Neuronal stem cell (in vitro differentiated cells): ENCODE measurements around the gene RGS5.

Experiments
- DNase-seq: peaks from one replicate; pipeline ENCODE4 v3.0.0-alpha.2; 2013; ENCODE audit warnings: low spot score
- H2AFZ ChIP-seq: one replicate; pipeline ENCODE4 v1.6.1; 2013; ENCODE audit warnings: mild to moderate bottlenecking, low read length, inconsistent platforms
- H2AK5ac ChIP-seq: 2 replicates; pipeline ENCODE4 v1.6.1; 2013; ENCODE audit warnings: low read depth, mild to moderate bottlenecking, inconsistent platforms, low read length, moderate library complexity, mixed read lengths
- H2BK120ac ChIP-seq: 2 replicates; pipeline ENCODE4 v1.6.1; 2013; ENCODE audit warnings: low read depth, mild to moderate bottlenecking, inconsistent platforms, low read length, moderate library complexity, mixed read lengths
- H2BK12ac ChIP-seq: one replicate; pipeline ENCODE4 v1.6.1; 2013; ENCODE audit warnings: low read length, inconsistent platforms
- H2BK15ac ChIP-seq: 2 replicates; pipeline ENCODE4 v1.6.1; 2013; ENCODE audit warnings: mild to moderate bottlenecking, low read length, inconsistent platforms, mixed read lengths
- H2BK5ac ChIP-seq: one replicate; pipeline ENCODE4 v1.6.1; 2013; ENCODE audit warnings: inconsistent platforms, mild to moderate bottlenecking, low read length, moderate library complexity
- H3K14ac ChIP-seq: one replicate; pipeline ENCODE4 v1.6.1; 2013; ENCODE audit warnings: low read length, inconsistent platforms
- H3K18ac ChIP-seq: 2 replicates; pipeline ENCODE4 v1.6.1; 2013; ENCODE audit warnings: low read length, inconsistent platforms
- H3K23ac ChIP-seq: 2 replicates; pipeline ENCODE4 v1.6.1; 2013; ENCODE audit warnings: low read depth, mild to moderate bottlenecking, mixed read lengths, low read length, inconsistent platforms; ENCODE audit not compliant: poor library complexity
- H3K27ac ChIP-seq: replicated peaks from 3 replicates; pipeline ENCODE4 v1.5.1; 2013; ENCODE audit warnings: low read length, inconsistent platforms
- H3K27me3 ChIP-seq, 3 experiments: 2 replicates each; pipeline ENCODE4 v1.6.1; 2013; ENCODE audit warnings: low read length in 3 of 3, mild to moderate bottlenecking in 2 of 3, inconsistent platforms in 1 of 3, low read depth in 1 of 3, mixed read lengths in 1 of 3, moderate library complexity in 1 of 3; ENCODE audit not compliant: control insufficient read depth in 3 of 3, insufficient read depth in 3 of 3
- H3K36me3 ChIP-seq, 2 donors: replicated peaks in 1 of 2; 2 replicates each; pipeline ENCODE4 v1.6.1; 2013; ENCODE audit warnings: low read length in 2 of 2; ENCODE audit not compliant: control insufficient read depth in 2 of 2, insufficient read depth in 2 of 2
- H3K4ac ChIP-seq: 2 replicates; pipeline ENCODE4 v1.6.1; 2013; ENCODE audit warnings: inconsistent platforms, mild to moderate bottlenecking, low read length, moderate library complexity
- H3K4me1 ChIP-seq, 2 donors: 1 replicate in 1 of 2; 2 replicates in 1 of 2; pipeline ENCODE4 v1.6.1; 2013; ENCODE audit warnings: low read length in 2 of 2, low read depth in 1 of 2; ENCODE audit not compliant: control insufficient read depth in 2 of 2, insufficient read depth in 1 of 2
- H3K4me2 ChIP-seq: one replicate; pipeline ENCODE4 v1.6.1; 2013; ENCODE audit warnings: mild to moderate bottlenecking, low read length, inconsistent platforms; ENCODE audit not compliant: insufficient read depth, poor library complexity, severe bottlenecking
- H3K4me3 ChIP-seq, 2 donors: 2 replicates each; pipeline ENCODE4 v1.5.1; 2013; ENCODE audit warnings: low read length in 2 of 2, mild to moderate bottlenecking in 2 of 2, inconsistent platforms in 1 of 2, moderate library complexity in 1 of 2
- H3K79me1 ChIP-seq: one replicate; pipeline ENCODE4 v1.6.1; 2013; ENCODE audit warnings: low read depth, mild to moderate bottlenecking, inconsistent platforms, low read length, moderate library complexity
- H3K9ac ChIP-seq: one replicate; pipeline ENCODE4 v1.6.1; 2013; ENCODE audit warnings: mild to moderate bottlenecking, low read depth, low read length, inconsistent platforms; ENCODE audit not compliant: poor library complexity
- H3K9me3 ChIP-seq, 2 donors: replicated peaks in 1 of 2; 2 replicates each; pipeline versions ENCODE3 to v1.6.1; 2013; ENCODE audit warnings: low read length in 2 of 2, mild to moderate bottlenecking in 2 of 2, inconsistent platforms in 1 of 2, low read depth in 1 of 2, mixed read lengths in 1 of 2, moderate library complexity in 1 of 2; ENCODE audit not compliant: control insufficient read depth in 2 of 2, insufficient read depth in 1 of 2
- H4K8ac ChIP-seq: one replicate; pipeline ENCODE4 v1.6.1; 2013; ENCODE audit warnings: low read depth, mild to moderate bottlenecking, inconsistent platforms, low read length, moderate library complexity
- H4K91ac ChIP-seq: one replicate; pipeline ENCODE4 v1.6.1; 2013; ENCODE audit warnings: low read length, low read depth, mild to moderate bottlenecking, inconsistent platforms; ENCODE audit not compliant: poor library complexity
- WGBS, 2 donors: extraction: QIAGEN DNeasy Blood & Tissue Kit; methylation state at CpG; one replicate each; pipeline ENCODE4 v1.1.7; 2013; ENCODE audit warnings: missing lambda C conversion rate in 2 of 2, mixed read lengths in 1 of 2; ENCODE audit not compliant: insufficient read length in 2 of 2, insufficient replicate concordance in 1 of 2; ENCODE audit errors: extremely low coverage in 2 of 2; 5-methylcytosine and 5-hydroxymethylcytosine counted together

RGS5 gene

DNA sequence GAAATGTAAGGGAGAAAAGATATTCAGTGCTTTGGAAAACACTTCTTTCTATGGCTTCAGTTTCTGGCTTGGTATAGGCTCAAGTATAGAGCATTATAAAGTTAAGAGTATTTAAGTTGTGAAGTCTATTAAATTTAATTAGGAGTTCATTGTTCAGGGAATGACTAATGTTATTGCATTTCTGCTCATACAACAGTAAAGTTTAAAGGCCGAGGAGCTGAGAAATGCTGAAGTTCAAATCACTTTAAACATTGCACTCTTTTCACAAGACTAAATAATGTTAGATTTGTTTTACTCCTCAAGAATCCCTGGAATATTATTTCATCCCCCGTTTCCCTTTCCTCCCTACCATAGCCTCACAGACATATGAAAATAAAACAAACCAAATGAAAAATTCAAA is 30.1 kb downstream of the RGS5 start:
- no peak overlapping the region for H4K8ac ChIP-seq
- H3K4me2 ChIP-seq, result no peak overlapping the region
- no peak overlapping the region for H2BK15ac ChIP-seq
- H3K23ac ChIP-seq, result no peak overlapping the region
- H3K9ac ChIP-seq, result no peak overlapping the region
- H3K79me1 ChIP-seq, result peaks cover 2% of the 10 kb centered on the region
- no peak overlapping the region for H3K27ac ChIP-seq
- peaks cover 0 to 2% of the 10 kb centered on the region in 2 donors for H3K4me1 ChIP-seq
- H2AK5ac ChIP-seq, result no peak overlapping the region
- no peak overlapping the region for H2BK120ac ChIP-seq
- H3K18ac ChIP-seq, result no peak overlapping the region
- no peak overlapping the region for H2BK5ac ChIP-seq
- no peak overlapping the region for H2AFZ ChIP-seq
- no peak overlapping the region for H3K4ac ChIP-seq
- H3K9me3 ChIP-seq, result no peaks in the 10 kb centered on the region
- no peak overlapping the region for H3K14ac ChIP-seq
- no peak overlapping the region for H4K91ac ChIP-seq
- no peak overlapping the region for H3K4me3 ChIP-seq
- H3K27me3 ChIP-seq, result no peaks in the 10 kb centered on the region
- peaks cover 0 to 2% of the 10 kb centered on the region in 2 donors for H3K36me3 ChIP-seq
- DNase-seq, result no peak
- H2BK12ac ChIP-seq, result no peak overlapping the region
- WGBS, 2 donors, result no CpG with 5 or more reads among the region's 2 CpGs

DNA sequence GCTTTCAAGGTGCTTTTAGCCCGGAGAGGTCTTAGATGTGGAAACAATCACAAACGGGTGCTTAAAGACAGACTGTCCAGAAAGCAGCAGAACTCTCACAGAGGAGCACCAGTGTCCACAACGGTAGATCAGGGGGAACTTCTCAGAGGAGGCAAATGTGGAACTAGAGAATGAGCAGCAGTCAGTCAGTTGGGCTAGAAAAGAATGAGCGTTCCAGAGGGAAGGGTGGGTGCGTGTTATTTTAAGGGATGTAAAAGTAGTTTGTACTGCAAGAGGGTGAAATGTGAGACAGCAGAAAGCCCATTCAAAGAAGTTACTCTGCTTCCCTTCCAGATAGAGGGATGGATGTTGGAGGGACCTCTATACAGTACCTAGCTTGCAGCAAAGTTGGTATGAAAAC is 30.9 kb downstream of the RGS5 start:
- Histone ChIP-seq H3K4me1 (peaks cover 0 to 2% of the 10 kb centered on the region in 2 donors), H3K9ac (no peak overlapping the region), H3K4ac (no peak overlapping the region), H3K14ac (no peak overlapping the region), H2AFZ (peak overlapping the region; percentile 41), H2BK5ac (no peak overlapping the region), H3K4me2 (no peak overlapping the region), H3K27me3 (no peaks in the 10 kb centered on the region), H2BK120ac (no peak overlapping the region), H3K27ac (no peak overlapping the region), H3K9me3 (no peaks in the 10 kb centered on the region), H3K79me1 (peaks cover 1% of the 10 kb centered on the region), H3K36me3 (peaks cover 0 to 2% of the 10 kb centered on the region in 2 donors), H3K23ac (no peak overlapping the region), H2BK15ac (no peak overlapping the region), H2AK5ac (no peak overlapping the region), H3K18ac (no peak overlapping the region), H2BK12ac (no peak overlapping the region), H3K4me3 (no peak overlapping the region), H4K91ac (no peak overlapping the region), H4K8ac (no peak overlapping the region)
- no peak for DNase-seq
- WGBS, 2 donors, result no CpG with 5 or more reads among the region's 5 CpGs

DNA sequence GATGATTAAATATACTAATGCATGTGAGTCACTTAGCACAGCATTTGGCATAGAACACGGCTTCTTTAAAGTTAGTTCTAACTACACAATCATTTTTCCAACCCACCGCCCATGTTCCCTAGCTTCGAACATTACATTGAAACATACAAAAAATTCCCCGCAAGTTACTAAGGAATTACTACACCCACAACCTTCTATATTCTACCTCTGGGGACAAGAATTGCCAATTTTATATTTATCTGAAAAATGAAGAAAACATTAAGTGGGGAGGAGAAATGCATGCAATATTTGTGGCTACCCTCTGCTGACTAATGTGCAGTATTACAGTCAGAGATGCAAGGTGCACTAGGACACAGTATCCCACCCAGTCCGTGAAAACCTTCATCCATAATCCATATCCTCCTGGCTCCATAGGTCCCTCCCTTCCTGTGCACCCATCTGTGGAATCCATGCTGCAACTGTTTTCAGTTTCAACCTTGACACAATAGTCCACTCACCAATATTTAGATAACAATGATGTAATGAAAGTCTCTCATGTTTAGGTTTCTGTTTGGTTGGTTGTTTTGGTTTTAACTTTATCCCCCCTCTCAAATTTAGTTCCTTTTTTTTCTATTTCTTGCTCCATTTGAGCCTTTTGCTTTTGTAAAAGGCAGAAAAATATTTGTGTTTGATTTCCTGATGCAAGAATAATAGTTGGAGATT is 31.6 kb downstream of the RGS5 start:
- Histone ChIP-seq H3K4me3 (no peak overlapping the region), H2AFZ (no peak overlapping the region), H2BK15ac (no peak overlapping the region), H3K14ac (no peak overlapping the region), H2BK120ac (no peak overlapping the region), H2BK12ac (no peak overlapping the region), H3K4me2 (no peak overlapping the region), H4K91ac (no peak overlapping the region), H3K79me1 (no peaks in the 10 kb centered on the region), H3K4me1 (peaks cover 0 to 2% of the 10 kb centered on the region in 2 donors), H3K23ac (no peak overlapping the region), H2BK5ac (no peak overlapping the region), H3K27ac (no peak overlapping the region), H4K8ac (no peak overlapping the region), H3K4ac (no peak overlapping the region), H2AK5ac (no peak overlapping the region), H3K36me3 (peaks cover 0 to 2% of the 10 kb centered on the region in 2 donors), H3K18ac (no peak overlapping the region), H3K9ac (no peak overlapping the region), H3K27me3 (no peaks in the 10 kb centered on the region), H3K9me3 (no peaks in the 10 kb centered on the region)
- no peak for DNase-seq
- WGBS, 2 donors, result no CpG with 5 or more reads among the region's 5 CpGs

DNA sequence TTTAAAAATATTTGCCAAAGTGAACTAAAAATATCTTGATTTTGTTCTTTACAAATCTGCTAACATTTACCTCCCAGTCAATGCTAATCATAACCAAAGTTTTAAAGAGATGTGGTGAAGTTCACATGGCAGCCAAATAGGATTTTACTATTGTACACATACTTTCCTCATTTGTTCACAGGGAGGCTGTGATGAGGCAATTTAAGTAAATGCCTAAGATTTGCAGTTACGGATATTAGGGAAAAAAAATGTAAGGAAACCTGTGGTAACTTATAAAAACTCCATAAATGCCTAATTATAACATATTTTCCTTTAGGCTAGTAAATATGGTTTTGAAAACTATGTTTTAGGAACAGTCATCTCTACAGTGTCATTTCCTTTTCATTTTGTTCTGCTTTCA is 32.4 kb downstream of the RGS5 start:
- WGBS, 2 donors, result no CpG with 5 or more reads among the region's 1 CpG
- Histone ChIP-seq H3K18ac (no peak overlapping the region), H4K91ac (no peak overlapping the region), H3K14ac (no peak overlapping the region), H2AFZ (no peak overlapping the region), H3K23ac (no peak overlapping the region), H2AK5ac (no peak overlapping the region), H3K4ac (no peak overlapping the region), H3K27ac (no peak overlapping the region), H3K79me1 (no peaks in the 10 kb centered on the region), H3K36me3 (peaks cover 0 to 2% of the 10 kb centered on the region in 2 donors), H2BK12ac (no peak overlapping the region), H3K9ac (no peak overlapping the region), H2BK120ac (no peak overlapping the region), H3K27me3 (no peaks in the 10 kb centered on the region), H4K8ac (no peak overlapping the region), H2BK15ac (no peak overlapping the region), H3K4me3 (no peak overlapping the region), H2BK5ac (no peak overlapping the region), H3K4me1 (peaks cover 0 to 2% of the 10 kb centered on the region in 2 donors), H3K9me3 (no peaks in the 10 kb centered on the region), H3K4me2 (no peak overlapping the region)
- DNase-seq, result no peak
